ENCODE measurements around the gene GALK1. TPM values are rescaled to one million over a fixed set of nuclear protein-coding genes. Genes with fewer than 3 reads are reported as not detected.
"Not testable (repeated sequence)": the region's sequence is repeated elsewhere in the genome, so short reads cannot be mapped to it uniquely, and the experiment has no call there.

Gene GALK1
- polyA plus RNA-seq, 2 of the 4 experiments (the other 2 are of a cell fraction) = 20.7 to 54.3 TPM

- DNase-seq (ENCODE audit: low read depth in 1 of 2, low spot score in 1 of 2) (no peak), FAIRE-seq (no peak), ATAC-seq (no peak)
- WGBS (ENCODE audit: missing lambda C conversion rate) = 87% methylated on average over 27 of the region's 27 CpGs
- ChIA-PET POLR2A (interaction anchor here (0.6 to 1.2 kb wide), 2 partner anchors 8 to 32 kb away, joined by 4 to 5 read pairs; no protein-coding TSS in a partner anchor), CTCF (interaction anchor here (0.7 to 29.7 kb wide), 7 partner anchors 9 to 63 kb away, joined by 3 to 691 read pairs (median 5); partner anchors contain the start of genes UNC13D and WBP2)
- Histone ChIP-seq H3K9me3 (no peaks in the 10 kb centered on the region), H3K4me3 (no peak overlapping the region), H3K4me2 (no peak overlapping the region), H3K4me1 (peaks cover 14% of the 10 kb centered on the region), H3K27ac (no peak overlapping the region)
- TF ChIP-seq RARB (CRISPR knock-in tag; IDR thresholded peaks at IDR 0.05) (no peak), RCOR1 (IDR thresholded peaks at IDR 0.05; ENCODE audit: low read depth, low read length) (no peak), NR3C1 (IDR thresholded peaks at IDR 0.05) (no peak), ZFP36 (IDR thresholded peaks at IDR 0.05; ENCODE audit: borderline replicate concordance, partially characterized antibody) (no peak), ZC3H11A (IDR thresholded peaks at IDR 0.05) (no peak), TP53 (CRISPR knock-in tag; IDR thresholded peaks at IDR 0.05) (no peak), ESRRA (IDR thresholded peaks at IDR 0.05; ENCODE audit: borderline replicate concordance, low read length) (no peak), FOSB (CRISPR knock-in tag; IDR thresholded peaks at IDR 0.05) (no peak), NFE2L2 (conservative IDR thresholded peaks at IDR 0.05; ENCODE audit: low read length) (no peak), PHF8 (IDR thresholded peaks at IDR 0.05; ENCODE audit: borderline replicate concordance, low read depth) (no peak), CHD2 (IDR thresholded peaks at IDR 0.05; ENCODE audit: low read length, partially characterized antibody) (no peak), POLR2A (IDR thresholded peaks at IDR 0.05; ENCODE audit: low read length) (no peak), RNF2 (IDR thresholded peaks at IDR 0.05; ENCODE audit: borderline replicate concordance, low read depth) (no peak), CBX2 (IDR thresholded peaks at IDR 0.05; ENCODE audit: borderline replicate concordance, low read depth) (no peak)
Observed at GRCh38 chr17:75812096-75813013, 47.4 kb upstream of the GALK1 start.

DNA sequence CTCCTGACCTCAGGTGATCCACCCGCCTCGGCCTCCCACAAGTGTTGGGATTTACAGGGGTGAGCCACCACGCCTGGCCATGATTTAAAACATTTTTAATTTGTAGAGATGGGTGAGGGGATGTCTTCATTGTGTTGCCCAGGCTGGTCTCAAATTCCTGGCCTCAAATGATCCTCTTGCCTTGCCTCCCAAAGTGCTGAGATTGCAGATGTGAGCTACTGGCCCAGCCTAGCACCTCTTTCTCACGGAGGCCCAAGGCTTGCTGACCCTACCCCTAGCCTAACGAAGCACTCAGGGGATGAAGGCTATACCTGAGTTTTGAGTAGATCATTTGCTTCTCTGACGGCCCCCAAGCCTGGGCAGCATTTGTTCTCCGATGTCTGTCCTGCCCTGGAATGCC lies 46.2 kb upstream of the GALK1 start:
- Histone ChIP-seq H3K4me3 (no peak overlapping the region), H3K27ac (no peak overlapping the region), H3K4me1 (peaks cover 14% of the 10 kb centered on the region), H3K4me2 (no peak overlapping the region), H3K9me3 (no peaks in the 10 kb centered on the region)
- no peak for ATAC-seq
- CTCF ChIA-PET = interaction anchor here (0.6 to 2.8 kb wide), 5 partner anchors 8 to 61 kb away, joined by 3 to 13 read pairs (median 4); no protein-coding TSS in a partner anchor
- WGBS (ENCODE audit: missing lambda C conversion rate) = 88% methylated on average over 7 of the region's 7 CpGs
- TF ChIP-seq MAFK (IDR thresholded peaks at IDR 0.05; ENCODE audit: partially characterized antibody) (peak; percentile 69), POLR2AphosphoS2 (conservative IDR thresholded peaks at IDR 0.05; ENCODE audit: low read length) (no peak)
- POLR2A ChIA-PET = no interaction called here
- DNase-seq (ENCODE audit: low read depth in 1 of 2, low spot score in 1 of 2) = no peak
- no peak for FAIRE-seq

- H3K27ac ChIP-seq; H3K9me3 ChIP-seq; DNase-seq (ENCODE audit: low read depth in 1 of 2, low spot score in 1 of 2); H3K4me3 ChIP-seq; H3K4me2 ChIP-seq; ATAC-seq; POLR2A ChIA-PET; FAIRE-seq: not testable (repeated sequence)
- H3K4me1 ChIP-seq = peaks cover 14% of the 10 kb centered on the region
- CTCF ChIA-PET = interaction anchor here (0.7 to 1.6 kb wide), 3 partner anchors 25 to 41 kb away, joined by 3 to 5 read pairs (median 3); no protein-coding TSS in a partner anchor
- 95% methylated on average over 11 of the region's 11 CpGs for WGBS (ENCODE audit: missing lambda C conversion rate)
Observed at GRCh38 chr17:75810756-75811155, 45.8 kb upstream of the GALK1 start.

DNA sequence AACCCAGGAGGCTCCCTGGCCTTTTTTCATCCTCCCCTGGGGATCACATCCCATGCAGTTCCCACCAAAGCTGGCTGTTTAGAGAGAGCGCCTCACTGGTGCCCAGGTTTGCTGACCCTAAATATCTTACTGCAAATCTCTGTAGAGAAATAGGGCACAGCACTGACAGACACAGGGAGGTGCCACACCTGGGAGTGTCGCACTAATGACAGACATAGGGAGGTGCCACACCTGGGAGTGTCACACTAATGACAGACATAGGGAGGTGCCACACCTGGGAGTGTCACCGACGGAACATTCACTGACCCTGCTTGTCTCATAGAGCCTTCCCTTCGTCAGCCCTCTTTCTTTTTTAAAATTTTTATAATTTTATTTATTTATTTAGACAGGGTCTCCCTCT lies 45.2 kb upstream of the GALK1 start:
- no peak for FAIRE-seq
- WGBS (ENCODE audit: missing lambda C conversion rate) = 93% methylated on average over 5 of the region's 5 CpGs
- POLR2A ChIA-PET = no interaction called here

More for the DNA sequence above, 45.2 kb upstream of the GALK1 start:
- no peak for DNase-seq (ENCODE audit: low read depth in 1 of 2, low spot score in 1 of 2)
- Histone ChIP-seq H3K4me2 (no peak overlapping the region), H3K9me3 (no peaks in the 10 kb centered on the region), H3K4me1 (peaks cover 10% of the 10 kb centered on the region), H3K4me3 (no peak overlapping the region), H3K27ac (no peak overlapping the region)
- CTCF ChIA-PET = interaction anchor here (0.7 to 9.2 kb wide), 3 partner anchors 15 to 41 kb away, joined by 3 to 62 read pairs (median 5); no protein-coding TSS in a partner anchor
- ATAC-seq = no peak
- no peak for TF ChIP-seq SMC3 (IDR thresholded peaks at IDR 0.05)
- no peak for TF ChIP-seq TP53 (CRISPR knock-in tag; IDR thresholded peaks at IDR 0.05)
- no peak for TF ChIP-seq ZFP36 (IDR thresholded peaks at IDR 0.05; ENCODE audit: borderline replicate concordance, partially characterized antibody)
- no peak for TF ChIP-seq JUNB (IDR thresholded peaks at IDR 0.05)
- TF ChIP-seq CHD4 (IDR thresholded peaks at IDR 0.05; ENCODE audit: borderline replicate concordance) = no peak
- TF ChIP-seq POLR2A (IDR thresholded peaks at IDR 0.05; ENCODE audit: low read length) = no peak
- no peak for TF ChIP-seq MAFK (IDR thresholded peaks at IDR 0.05; ENCODE audit: partially characterized antibody)
- TF ChIP-seq EP300 (IDR thresholded peaks at IDR 0.05) = no peak
- TF ChIP-seq MAZ (IDR thresholded peaks at IDR 0.05; ENCODE audit: borderline replicate concordance, low read depth, low read length) = no peak
- no peak for TF ChIP-seq NR3C1 (IDR thresholded peaks at IDR 0.05)
- no peak for TF ChIP-seq KDM5A (IDR thresholded peaks at IDR 0.05)
- no peak for TF ChIP-seq JUN (IDR thresholded peaks at IDR 0.05)
- TF ChIP-seq, protein P1, sequence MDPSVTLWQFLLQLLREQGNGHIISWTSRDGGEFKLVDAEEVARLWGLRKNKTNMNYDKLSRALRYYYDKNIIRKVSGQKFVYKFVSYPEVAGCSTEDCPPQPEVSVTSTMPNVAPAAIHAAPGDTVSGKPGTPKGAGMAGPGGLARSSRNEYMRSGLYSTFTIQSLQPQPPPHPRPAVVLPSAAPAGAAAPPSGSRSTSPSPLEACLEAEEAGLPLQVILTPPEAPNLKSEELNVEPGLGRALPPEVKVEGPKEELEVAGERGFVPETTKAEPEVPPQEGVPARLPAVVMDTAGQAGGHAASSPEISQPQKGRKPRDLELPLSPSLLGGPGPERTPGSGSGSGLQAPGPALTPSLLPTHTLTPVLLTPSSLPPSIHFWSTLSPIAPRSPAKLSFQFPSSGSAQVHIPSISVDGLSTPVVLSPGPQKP (IDR thresholded peaks at IDR 0.05; ENCODE audit: low read depth, low read length) = no peak
- TF ChIP-seq NPAS2 (CRISPR knock-in tag; IDR thresholded peaks at IDR 0.05; ENCODE audit: borderline replicate concordance) = no peak
